Liver (tissue), 9 donors: Measurements from ENCODE around the gene EXT2. TPM values are rescaled to one million over a fixed set of nuclear protein-coding genes. Genes with fewer than 3 reads are reported as not detected.

Experiments
- DNase-seq: peaks from one replicate; pipeline ENCODE4 v3.0.0-alpha.2; 2017; ENCODE audit warnings: low spot score
- H3K27ac ChIP-seq, 2 donors: one replicate each; pipeline ENCODE4 v1.7.0; 2013; ENCODE audit warnings: inconsistent platforms in 2 of 2, low read length in 2 of 2, control low read depth in 1 of 2, low read depth in 1 of 2, mild to moderate bottlenecking in 1 of 2
- H3K27me3 ChIP-seq, 4 donors: one replicate each; pipeline versions ENCODE4 v1.6.1 to v1.7.0; 2013; ENCODE audit warnings: low read length in 3 of 4, inconsistent platforms in 1 of 4, mild to moderate bottlenecking in 1 of 4, moderate library complexity in 1 of 4; ENCODE audit not compliant: control insufficient read depth in 4 of 4, insufficient read depth in 4 of 4
- H3K36me3 ChIP-seq, 4 donors: one replicate each; pipeline versions ENCODE4 v1.6.1 to v1.7.0; 2013; ENCODE audit warnings: low read length in 3 of 4, mild to moderate bottlenecking in 3 of 4, low read depth in 1 of 4, moderate library complexity in 1 of 4; ENCODE audit not compliant: control insufficient read depth in 4 of 4, insufficient read depth in 3 of 4
- H3K4me1 ChIP-seq, 4 donors: one replicate each; pipeline versions ENCODE4 v1.6.1 to v1.7.0; 2013; ENCODE audit warnings: low read length in 3 of 4, mild to moderate bottlenecking in 3 of 4, moderate library complexity in 1 of 4; ENCODE audit not compliant: control insufficient read depth in 4 of 4, insufficient read depth in 4 of 4
- H3K4me3 ChIP-seq, 3 donors: one replicate each; pipeline versions ENCODE4 v1.6.1 to v1.7.0; 2013; ENCODE audit warnings: low read length in 3 of 3, control low read depth in 1 of 3, low read depth in 1 of 3, mild to moderate bottlenecking in 1 of 3
- H3K9ac ChIP-seq, 2 donors: one replicate each; pipeline ENCODE4 v1.7.0; 2013; ENCODE audit warnings: low read length in 2 of 2, mild to moderate bottlenecking in 2 of 2, moderate library complexity in 2 of 2, control low read depth in 1 of 2, low read depth in 1 of 2
- H3K9me3 ChIP-seq, 4 donors: one replicate each; pipeline versions ENCODE4 v1.6.1 to v1.7.0; 2013; ENCODE audit warnings: low read length in 3 of 4; ENCODE audit not compliant: control insufficient read depth in 4 of 4
- ATF3 ChIP-seq: IDR thresholded peaks from 2 replicates; pipeline ENCODE4 v1.6.1; 2016; ENCODE audit warnings: antibody characterized with exemption
- CTCF ChIP-seq: fragments of 150-350 bp; IDR thresholded peaks from 2 replicates; pipeline ENCODE4 v1.5.1; 2017; ENCODE audit warnings: improper control_type of control experiment, low read depth, low read length; ENCODE audit not compliant: missing input control
- EGR1 ChIP-seq, 2 donors: IDR thresholded peaks; 2 replicates each; pipeline ENCODE4 v1.6.1; 2016 to 2018; ENCODE audit warnings: antibody characterized with exemption in 2 of 2, low read depth in 2 of 2
- FOXA1 ChIP-seq: IDR thresholded peaks from 2 replicates; pipeline ENCODE4 v1.6.1; 2016; ENCODE audit warnings: antibody characterized with exemption
- FOXA2 ChIP-seq: IDR thresholded peaks from 2 replicates; pipeline ENCODE4 v1.6.1; 2016; ENCODE audit warnings: antibody characterized with exemption
- GABPA ChIP-seq, 2 donors: IDR thresholded peaks in 1 of 2; conservative IDR thresholded peaks in 1 of 2; 2 replicates each; pipeline ENCODE4 v1.6.1; 2016; ENCODE audit warnings: antibody characterized with exemption in 2 of 2, mild to moderate bottlenecking in 1 of 2, moderate library complexity in 1 of 2
- HNF4A ChIP-seq, 2 donors: conservative IDR thresholded peaks; 2 replicates each; pipeline ENCODE4 v1.6.1; 2016; ENCODE audit warnings: antibody characterized with exemption in 2 of 2, mild to moderate bottlenecking in 2 of 2
- MAX ChIP-seq: IDR thresholded peaks from 2 replicates; pipeline ENCODE4 v1.6.1; 2016; ENCODE audit warnings: antibody characterized with exemption
- NR2F2 ChIP-seq: IDR thresholded peaks from 2 replicates; pipeline ENCODE4 v1.6.1; 2016; ENCODE audit warnings: antibody characterized with exemption
- RAD21 ChIP-seq, 2 donors: IDR thresholded peaks; 2 replicates each; pipeline ENCODE4 v1.6.1; 2016; ENCODE audit warnings: antibody characterized with exemption in 2 of 2, mild to moderate bottlenecking in 2 of 2
- REST ChIP-seq: IDR thresholded peaks from 2 replicates; pipeline ENCODE4 v1.6.1; 2016; ENCODE audit warnings: antibody characterized with exemption, mild to moderate bottlenecking
- RXRA ChIP-seq, 2 donors: IDR thresholded peaks; 2 replicates each; pipeline ENCODE4 v1.6.1; 2017 to 2018; ENCODE audit warnings: antibody characterized with exemption in 2 of 2, mild to moderate bottlenecking in 1 of 2
- TAF1 ChIP-seq: conservative IDR thresholded peaks from 2 replicates; pipeline ENCODE4 v1.6.1; 2016; ENCODE audit warnings: antibody characterized with exemption, mild to moderate bottlenecking
- YY1 ChIP-seq: IDR thresholded peaks from 2 replicates; pipeline ENCODE4 v1.6.1; 2016; ENCODE audit warnings: antibody characterized with exemption, mild to moderate bottlenecking
- ZBTB33 ChIP-seq: IDR thresholded peaks from 2 replicates; pipeline ENCODE4 v1.6.1; 2016; ENCODE audit warnings: antibody characterized with exemption
- WGBS: extraction: QIAGEN DNeasy Blood & Tissue Kit; methylation state at CpG from one replicate; pipeline ENCODE4 v1.1.7; 2013; 5-methylcytosine and 5-hydroxymethylcytosine counted together
- polyA plus RNA-seq, 2 donors: library from polyadenylated mRNA; stranded (reverse) in 1 of 2; unstranded in 1 of 2; fragments of 200-250 nt in 1 of 2; fragments of >200 nt in 1 of 2; fragmentation: Nextera tagmentation in 1 of 2; extraction: Ambion mirVana in 1 of 2; gene quantifications; one replicate each; pipeline versions ENCODE4 v1.2.1 to v1.2.3, GENCODE V29; 2013 to 2015
- total RNA-seq, 2 donors: library from RNA; depleted of rRNA; stranded (reverse); fragments of >200 nt; gene quantifications; one replicate each; pipeline ENCODE4 v1.2.3, GENCODE V29; 2014
- donor health status: healthy.
- donor health status: healthy.
- donor health status: healthy.
- donor health status: healthy.
- donor health status: healthy.

EXT2 gene
- total RNA-seq (10 to 100 TPM; 33.1 to 36.1 TPM), polyA plus RNA-seq (10 to 100 TPM in 1 of 2 donors, 1 to 10 TPM in 1; 8.4 to 26.6 TPM)

- peak; percentile 92 for DNase-seq
- H3K4me1 ChIP-seq, result peaks cover 0 to 21% (median 8%) of the 10 kb centered on the region in 4 donors
- H3K36me3 ChIP-seq, result peaks cover 0 to 3% (median under 1%) of the 10 kb centered on the region in 4 donors
- H3K4me3 ChIP-seq, result peak within 1 kb of the TSS; percentile 52 to 95 (median 70)
- peak within 1 kb of the TSS; percentile 61 to 75 for H3K27ac ChIP-seq
- peak within 1 kb of the TSS; percentile 14 to 69 for H3K9ac ChIP-seq
- H3K27me3 ChIP-seq, result no peaks in the 10 kb centered on the region
- TF ChIP-seq YY1 (peak; percentile 27), ATF3 (no peak), RAD21 (IDR thresholded peaks at IDR 0.05) (peak; percentile 40 to 62), CTCF (peak; percentile 90)
- under 1% methylated on average over 83 of the region's 83 CpGs for WGBS
- no peaks in the 10 kb centered on the region for H3K9me3 ChIP-seq
These were observed at the start of gene EXT2 for GRCh38 chr11:44095506-44096359. Gene EXT2 (plus strand): TSS chr11:44095678. CDS start chr11:44107713, 12,035 bp downstream.

GRCh38 chr11:44046182-44046581, 49.3 kb upstream of the EXT2 start:
- Histone ChIP-seq H3K9me3 (no peaks in the 10 kb centered on the region), H3K9ac (no peak overlapping the region), H3K4me3 (no peak overlapping the region), H3K36me3 (no peaks in the 10 kb centered on the region), H3K4me1 (no peaks in the 10 kb centered on the region), H3K27me3 (peaks cover 0 to 3% (median 0%) of the 10 kb centered on the region in 4 donors), H3K27ac (no peak overlapping the region)
- 80% methylated on average over 2 of the region's 2 CpGs for WGBS
- DNase-seq, result no peak
- TF ChIP-seq MAX (no peak), HNF4A (conservative IDR thresholded peaks at IDR 0.05) (no peak), NR2F2 (no peak), TAF1 (no peak), EGR1 (IDR thresholded peaks at IDR 0.05; ENCODE audit: low read depth in 2 of 2) (no peak), ZBTB33 (no peak), FOXA2 (no peak), RXRA (IDR thresholded peaks at IDR 0.05) (no peak), ATF3 (no peak), REST (no peak), GABPA (IDR thresholded peaks at IDR 0.05 in 1 of 2, conservative IDR thresholded peaks at IDR 0.05 in 1 of 2) (no peak), FOXA1 (no peak), CTCF (no peak)
